K562 (cell line): ENCODE measurements around the gene SERINC5. TPM values are rescaled to one million over a fixed set of nuclear protein-coding genes. Genes with fewer than 3 reads are reported as not detected.

ENCODE experiments used
- ARID1B ChIP-seq: fragments of 450-650 bp; IDR thresholded peaks from 2 replicates; pipeline ENCODE4 v1.6.1; 2016; ENCODE audit warnings: antibody characterized with exemption, mild to moderate bottlenecking, inconsistent platforms
- CBX3 ChIP-seq, 2 experiments: IDR thresholded peaks; 1 replicate in 1 of 2; 2 replicates in 1 of 2; pipeline ENCODE4 v1.6.1; 2012; ENCODE audit warnings: inconsistent platforms in 2 of 2, low read length in 2 of 2, borderline replicate concordance in 1 of 2, control low read depth in 1 of 2
- GATAD2B ChIP-seq: fragments of 450-650 bp; IDR thresholded peaks from 2 replicates; pipeline ENCODE4 v1.6.1; 2017; ENCODE audit warnings: mild to moderate bottlenecking, borderline replicate concordance
- HMBOX1 ChIP-seq: sonication (generic); IDR thresholded peaks from 2 replicates; pipeline ENCODE4 v1.6.1; 2016
- KLF1 ChIP-seq: fragments of 450-650 bp; IDR thresholded peaks from 2 replicates; pipeline ENCODE4 v1.6.1; 2016; ENCODE audit warnings: missing genetic modification characterization, missing compliant biosample characterization
- MED1 ChIP-seq: sonication (generic); formaldehyde crosslinking; IDR thresholded peaks from 2 replicates; pipeline ENCODE4 v1.8.1; 2023; ENCODE audit warnings: missing genetic modification reagents, borderline replicate concordance
- THRAP3 ChIP-seq: fragments of 450-650 bp; IDR thresholded peaks from 2 replicates; pipeline ENCODE4 v1.6.1; 2016; ENCODE audit warnings: mild to moderate bottlenecking, inconsistent platforms, borderline replicate concordance
- polyA plus RNA-seq, 8 experiments: library from polyadenylated mRNA; depleted of rRNA in 4 of 8; stranded (reverse) in 5 of 8; unstranded in 3 of 8; fragments of >200 nt; fragmentation: Nextera tagmentation in 2 of 8; fragmentation: Illumina TruSeq in 1 of 8; extraction: Ambion mirVana in 2 of 8; extraction: Trizol in 1 of 8; gene quantifications; 2 replicates each; pipeline versions ENCODE4 v1.2.1 to v1.2.3, GENCODE V29; 2011 to 2014; ENCODE audit warnings: inconsistent platforms in 1 of 8, missing spikeins in 1 of 8
- total RNA-seq, 7 experiments: library from RNA; depleted of rRNA in 6 of 7; stranded (reverse); fragments of >200 nt in 6 of 7; fragmentation: Illumina TruSeq in 2 of 7; extraction: Trizol in 2 of 7; gene quantifications; 2 replicates each; pipeline versions ENCODE4 v1.2.1 to v1.2.3, GENCODE V29; 2011 to 2021; ENCODE audit warnings: low replicate concordance in 1 of 7
- TF ChIP-seq, protein P1 (sequence below): fragments of 450-650 bp; IDR thresholded peaks from 2 replicates; pipeline ENCODE4 v1.6.1; 2018; ENCODE audit not compliant: partially characterized antibody

Gene SERINC5
- total and polyA plus RNA-seq, 9 of the 15 experiments (the other 6 are each of a cell fraction or from before 2014, with no cell fraction given), result 1.4 to 7.9 (median 3.7) TPM

DNA sequence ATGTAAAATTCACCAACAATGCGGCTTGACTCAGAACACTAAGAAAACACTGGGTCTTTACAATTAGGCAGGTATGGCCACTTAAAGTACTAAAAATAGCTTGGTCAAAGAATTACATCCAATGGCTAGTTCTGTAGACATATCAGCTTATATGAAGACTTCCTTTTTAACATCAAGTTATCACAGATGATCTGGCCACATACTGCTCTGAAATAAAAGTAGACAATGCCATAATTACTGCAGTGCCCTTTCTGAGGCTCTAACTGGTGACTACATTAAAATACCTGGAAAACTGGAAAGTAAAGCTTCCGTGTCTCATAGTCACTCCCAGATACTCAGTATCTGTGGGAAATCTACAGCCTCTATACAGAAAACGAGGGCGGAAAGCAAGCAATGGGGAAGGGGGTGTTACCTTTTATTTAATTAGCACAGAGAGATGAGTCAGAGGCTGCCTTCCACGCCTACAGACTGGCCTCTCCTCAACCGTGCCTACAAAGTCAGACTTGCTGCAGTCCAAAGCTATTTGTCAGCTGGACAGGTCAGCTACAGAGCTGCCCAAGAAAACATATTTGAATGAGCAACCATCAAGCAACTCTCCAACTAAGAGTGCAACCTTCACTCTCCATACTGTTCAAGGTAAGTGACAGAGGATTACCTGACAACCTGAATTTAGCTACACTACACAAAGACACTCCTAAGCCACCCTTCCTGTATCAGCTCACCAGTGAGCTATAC, 8.7 kb downstream of the SERINC5 start (continued):
- TF ChIP-seq, protein P1, sequence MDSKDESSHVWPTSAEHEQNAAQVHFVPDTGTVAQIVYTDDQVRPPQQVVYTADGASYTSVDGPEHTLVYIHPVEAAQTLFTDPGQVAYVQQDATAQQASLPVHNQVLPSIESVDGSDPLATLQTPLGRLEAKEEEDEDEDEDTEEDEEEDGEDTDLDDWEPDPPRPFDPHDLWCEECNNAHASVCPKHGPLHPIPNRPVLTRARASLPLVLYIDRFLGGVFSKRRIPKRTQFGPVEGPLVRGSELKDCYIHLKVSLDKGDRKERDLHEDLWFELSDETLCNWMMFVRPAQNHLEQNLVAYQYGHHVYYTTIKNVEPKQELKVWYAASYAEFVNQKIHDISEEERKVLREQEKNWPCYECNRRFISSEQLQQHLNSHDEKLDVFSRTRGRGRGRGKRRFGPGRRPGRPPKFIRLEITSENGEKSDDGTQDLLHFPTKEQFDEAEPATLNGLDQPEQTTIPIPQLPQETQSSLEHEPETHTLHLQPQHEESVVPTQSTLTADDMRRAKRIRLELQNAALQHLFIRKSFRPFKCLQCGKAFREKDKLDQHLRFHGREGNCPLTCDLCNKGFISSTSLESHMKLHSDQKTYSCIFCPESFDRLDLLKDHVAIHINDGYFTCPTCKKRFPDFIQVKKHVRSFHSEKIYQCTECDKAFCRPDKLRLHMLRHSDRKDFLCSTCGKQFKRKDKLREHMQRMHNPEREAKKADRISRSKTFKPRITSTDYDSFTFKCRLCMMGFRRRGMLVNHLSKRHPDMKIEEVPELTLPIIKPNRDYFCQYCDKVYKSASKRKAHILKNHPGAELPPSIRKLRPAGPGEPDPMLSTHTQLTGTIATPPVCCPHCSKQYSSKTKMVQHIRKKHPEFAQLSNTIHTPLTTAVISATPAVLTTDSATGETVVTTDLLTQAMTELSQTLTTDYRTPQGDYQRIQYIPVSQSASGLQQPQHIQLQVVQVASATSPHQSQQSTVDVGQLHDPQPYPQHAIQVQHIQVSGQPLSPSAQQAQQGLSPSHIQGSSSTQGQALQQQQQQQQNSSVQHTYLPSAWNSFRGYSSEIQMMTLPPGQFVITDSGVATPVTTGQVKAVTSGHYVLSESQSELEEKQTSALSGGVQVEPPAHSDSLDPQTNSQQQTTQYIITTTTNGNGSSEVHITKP, result peak; percentile 56
- TF ChIP-seq THRAP3 (no peak), HMBOX1 (peak; percentile 54; the same call in 1 of the 2 replicates), CBX3 (IDR thresholded peaks at IDR 0.05; ENCODE audit: borderline replicate concordance in 1 of 2, low read length in 2 of 2) (peak in 1 of 2 experiments; percentile 65; a peak in 1 of 3 replicates), GATAD2B (0 out of 2 replicates have a peak, but pooled peaks have one; percentile 13), MED1 (CRISPR knock-in tag) (no peak), KLF1 (no peak), ARID1B (peak; percentile 59)
